HepG2 (cell line): ENCODE measurements around the gene CYP2W1. TPM values are rescaled to one million over a fixed set of nuclear protein-coding genes. Genes with fewer than 3 reads are reported as not detected.

Experiments used
- ATAC-seq: fragments of 200-7000 bp; cut with Tn5 transposase; 3 replicates; pipeline ENCODE4 v1.9.1; 2020; ENCODE audit warnings: mild to moderate bottlenecking, moderate library complexity
- BruUV-seq: library from RNA; stranded (reverse); fragments of 400-500 nt; replicated peaks from 2 replicates; lab custom pipeline; 2021; lab: Mats Ljungman, UMichigan
- CTCF ChIA-PET: fragments of 300-600 bp; formaldehyde crosslinking; extraction: SDS; loops from one replicate; lab custom pipeline; 2021; ENCODE audit warnings: low total read pairs, inconsistent platforms, low intra/inter-chr PET ratio; lab: Yijun Ruan, JAX
- POLR2A ChIA-PET: fragments of 350-600 bp; sonication (Branson Sonifier 250); formaldehyde crosslinking; loops from one replicate; lab custom pipeline; 2020; ENCODE audit warnings: antibody characterized with exemption, inconsistent platforms; lab: Yijun Ruan, JAX
- DNase-seq: peaks from one replicate; pipeline ENCODE4 v3.0.0-alpha.2; 2015; ENCODE audit warnings: low spot score
- FAIRE-seq: peaks from 3 replicates; lab custom pipeline; 2011; peaks lifted over from hg19 to GRCh38; lab: Jason Lieb, UNC
- H2AFZ ChIP-seq: one replicate; pipeline ENCODE4 v1.6.1; 2011; ENCODE audit warnings: low read length, inconsistent platforms
- H3K27ac ChIP-seq: fragments of 300-600 bp; 3 replicates; pipeline ENCODE4 v1.8.0; 2011; ENCODE audit warnings: mixed run types, mild to moderate bottlenecking, mixed read lengths, low read length, inconsistent platforms; ENCODE audit not compliant: insufficient read depth; ENCODE audit errors: extremely low read length
- H3K27me3 ChIP-seq, 2 experiments: fragments of 200-600 bp in 1 of 2; 2 replicates in 1 of 2; 3 replicates in 1 of 2; pipeline versions ENCODE4 v1.6.0 to v1.8.0; 2011; ENCODE audit warnings: low read length in 2 of 2, mild to moderate bottlenecking in 2 of 2, moderate library complexity in 2 of 2, inconsistent platforms in 1 of 2; ENCODE audit not compliant: insufficient read depth in 2 of 2, control insufficient read depth in 1 of 2
- H3K36me3 ChIP-seq, 2 experiments: fragments of 200-600 bp in 1 of 2; replicated peaks in 1 of 2; 2 replicates in 1 of 2; 3 replicates in 1 of 2; pipeline versions ENCODE4 v1.5.1 to v1.8.0; 2011; ENCODE audit warnings: low read length in 2 of 2, inconsistent platforms in 1 of 2; ENCODE audit not compliant: insufficient read depth in 2 of 2, control insufficient read depth in 1 of 2
- H3K4me1 ChIP-seq: 2 replicates; pipeline ENCODE4 v1.5.1; 2012; ENCODE audit warnings: low read length, inconsistent platforms; ENCODE audit not compliant: insufficient read depth
- H3K4me2 ChIP-seq: 2 replicates; pipeline ENCODE4 v1.6.0; 2011; ENCODE audit warnings: low read depth, low read length, inconsistent platforms
- H3K4me3 ChIP-seq, 3 experiments: fragments of 200-600 bp in 1 of 3; sonication (generic), shearing (Covaris generic) in 1 of 3; replicated peaks in 1 of 3; 2 replicates each; pipeline ENCODE4 v1.5.1; 2011 to 2016; ENCODE audit warnings: low read length in 3 of 3, inconsistent platforms in 2 of 3, low read depth in 2 of 3, mild to moderate bottlenecking in 2 of 3, control low read depth in 1 of 3, mixed read lengths in 1 of 3; ENCODE audit not compliant: insufficient read depth in 1 of 3
- H3K79me2 ChIP-seq: one replicate; pipeline ENCODE4 v1.6.1; 2011; ENCODE audit warnings: low read length, inconsistent platforms; ENCODE audit not compliant: insufficient read depth
- H3K9ac ChIP-seq: 2 replicates; pipeline ENCODE4 v1.6.0; 2011; ENCODE audit warnings: mild to moderate bottlenecking, low read depth, low read length, inconsistent platforms; ENCODE audit not compliant: insufficient read depth
- H3K9me3 ChIP-seq: 2 replicates; pipeline ENCODE4 v1.5.1; 2012; ENCODE audit warnings: mild to moderate bottlenecking, low read length
- H4K20me1 ChIP-seq: 2 replicates; pipeline ENCODE4 v1.6.0; 2011; ENCODE audit warnings: inconsistent platforms, mild to moderate bottlenecking, low read length, moderate library complexity; ENCODE audit not compliant: insufficient read depth
- CENPT ChIP-seq: sonication (generic); formaldehyde crosslinking; IDR thresholded peaks from 2 replicates; pipeline ENCODE4 v1.8.0; 2022; ENCODE audit warnings: low read depth, mild to moderate bottlenecking, moderate library complexity, missing genetic modification reagents
- CENPX ChIP-seq: sonication (generic); formaldehyde crosslinking; IDR thresholded peaks from 2 replicates; pipeline ENCODE4 v1.9.0; 2021; ENCODE audit warnings: mild to moderate bottlenecking, missing genetic modification reagents, moderate library complexity
- ETS1 ChIP-seq: sonication (generic); formaldehyde crosslinking; IDR thresholded peaks from 2 replicates; pipeline ENCODE4 v1.4.0; 2020; ENCODE audit warnings: missing genetic modification reagents
- KDM3A ChIP-seq: IDR thresholded peaks from 2 replicates; pipeline ENCODE4 v1.6.1; 2018; ENCODE audit warnings: low read depth, missing compliant biosample characterization
- KDM4B ChIP-seq: sonication (generic); formaldehyde crosslinking; IDR thresholded peaks from 2 replicates; pipeline ENCODE4 v1.4.0; 2020; ENCODE audit warnings: missing genetic modification reagents
- KLF6 ChIP-seq: IDR thresholded peaks from 2 replicates; pipeline ENCODE4 v1.8.0; 2016; ENCODE audit warnings: missing biosample characterization, missing genetic modification reagents
- MNT ChIP-seq: fragments of 450-650 bp; IDR thresholded peaks from 2 replicates; pipeline ENCODE4 v1.6.1; 2016
- POLR2AphosphoS2 ChIP-seq: IDR thresholded peaks from 2 replicates; pipeline ENCODE4 v1.6.1; 2011; ENCODE audit warnings: low read depth, low read length, improper control_type of control experiment
- PREB ChIP-seq: sonication (generic); formaldehyde crosslinking; IDR thresholded peaks from 2 replicates; pipeline ENCODE4 v1.4.0; 2020; ENCODE audit warnings: missing genetic modification reagents
- RBAK ChIP-seq: sonication (generic); formaldehyde crosslinking; IDR thresholded peaks from 2 replicates; pipeline ENCODE4 v1.5.1; 2020; ENCODE audit warnings: mild to moderate bottlenecking, missing genetic modification reagents
- TSC22D2 ChIP-seq: sonication (generic); formaldehyde crosslinking; IDR thresholded peaks from 2 replicates; pipeline ENCODE4 v1.5.1; 2020; ENCODE audit warnings: missing genetic modification reagents, mild to moderate bottlenecking, borderline replicate concordance
- YEATS2 ChIP-seq: sonication (generic); formaldehyde crosslinking; IDR thresholded peaks from 2 replicates; pipeline ENCODE4 v1.4.0; 2020; ENCODE audit warnings: missing genetic modification reagents, borderline replicate concordance
- YY1 ChIP-seq: IDR thresholded peaks from 2 replicates; pipeline ENCODE4 v1.6.1; 2011; ENCODE audit warnings: low read length, low read depth, moderate library complexity, mild to moderate bottlenecking; ENCODE audit not compliant: insufficient read depth, insufficient replicate concordance
- ZNF414 ChIP-seq: sonication (generic); formaldehyde crosslinking; IDR thresholded peaks from 2 replicates; pipeline ENCODE4 v1.5.0; 2020; ENCODE audit warnings: missing genetic modification reagents
- ZNF562 ChIP-seq: sonication (generic); formaldehyde crosslinking; IDR thresholded peaks from 2 replicates; pipeline ENCODE4 v1.8.0; 2022; ENCODE audit warnings: missing genetic modification reagents, borderline replicate concordance
- ZNF619 ChIP-seq: sonication (generic); formaldehyde crosslinking; IDR thresholded peaks from 2 replicates; pipeline ENCODE4 v1.4.0; 2020; ENCODE audit warnings: mild to moderate bottlenecking, missing genetic modification reagents
- ZNF782 ChIP-seq: sonication (generic); formaldehyde crosslinking; IDR thresholded peaks from 2 replicates; pipeline ENCODE4 v1.4.0; 2020; ENCODE audit warnings: missing genetic modification reagents, mild to moderate bottlenecking, borderline replicate concordance
- ZNF792 ChIP-seq: IDR thresholded peaks from 2 replicates; pipeline ENCODE4 v1.6.1; 2016
- ZSCAN29 ChIP-seq: sonication (generic); formaldehyde crosslinking; conservative IDR thresholded peaks from 2 replicates; pipeline ENCODE4 v1.4.0; 2020; ENCODE audit warnings: mild to moderate bottlenecking, missing genetic modification reagents
- whole genome bisulfite sequencing: methylation state at CpG from one replicate; pipeline ENCODE4 v1.1.6; 2017; ENCODE audit warnings: low lambda C conversion rate; 5-methylcytosine and 5-hydroxymethylcytosine counted together
- in situ Hi-C: cut with HindIII; loops from 2 replicates; pipeline ENCODE4 v1.10.0; 2017; ENCODE audit warnings: low pct_unique_long_range_greater_than_20kb; ENCODE audit not compliant: extremely low pct_ligation_motif_present
- intact Hi-C: fragments of 100-400 bp; cut with micrococcal nuclease; formaldehyde crosslinking; loops from one replicate; pipeline ENCODE4 v1.10.0; 2022; ENCODE audit not compliant: unreplicated experiment
- polyA plus RNA-seq, 8 experiments: library from polyadenylated mRNA; depleted of rRNA in 3 of 8; stranded (reverse) in 7 of 8; unstranded in 1 of 8; fragments of >200 nt; fragmentation: Illumina TruSeq in 4 of 8; extraction: Trizol in 4 of 8; gene quantifications; 2 replicates each; pipeline versions ENCODE4 v1.2.1 to v1.2.3, GENCODE V29; 2011 to 2016; ENCODE audit warnings: low read depth in 4 of 8, missing spikeins in 1 of 8, mixed read lengths in 1 of 8; ENCODE audit not compliant: insufficient read depth in 1 of 8
- total RNA-seq, 5 experiments: library from RNA; depleted of rRNA; stranded (reverse); fragments of >200 nt; fragmentation: Illumina TruSeq; extraction: Trizol; gene quantifications; 2 replicates each; pipeline ENCODE4 v1.2.3, GENCODE V29; 2016; ENCODE audit warnings: low read depth in 1 of 5

The CYP2W1 gene
- total and polyA plus RNA-seq, 2 of the 13 experiments (the other 11 are each of a cell fraction or from before 2014, with no cell fraction given): 19.5 to 31.7 TPM

GRCh38 chr7:985127-985416 is 2.1 kb downstream of the CYP2W1 start:
- Histone ChIP-seq H3K9ac (no peak overlapping the region), H3K79me2 (peaks cover 30% of the 10 kb centered on the region), H4K20me1 (no peaks in the 10 kb centered on the region), H3K27ac (no peak overlapping the region), H3K4me1 (peaks cover 60% of the 10 kb centered on the region), H2AFZ (no peak overlapping the region), H3K36me3 (peaks cover 9 to 16% of the 10 kb centered on the region in 2 experiments; a peak in 3 of 5 replicates), H3K27me3 (no peaks in the 10 kb centered on the region), H3K9me3 (no peaks in the 10 kb centered on the region), H3K4me3 (no peak overlapping the region; a peak in 1 of 6 replicates), H3K4me2 (peak overlapping the region; percentile 98; the same call in 1 of the 2 replicates)
- POLR2A ChIA-PET: interaction anchor here (1.1 to 6.1 kb wide), 4 partner anchors 8 to 27 kb away, joined by 3 to 97 read pairs (median 7); partner anchors contain the start of gene COX19
- FAIRE-seq: no peak
- CTCF ChIA-PET: no interaction called here
- ATAC-seq: no peak
- no peak for DNase-seq
- intact Hi-C loops (no loop called here), in situ Hi-C loops (no loop called here)
- TF ChIP-seq KDM3A (no peak), ZSCAN29 (CRISPR knock-in tag) (no peak), YEATS2 (CRISPR knock-in tag) (no peak), ZNF414 (no peak), ZNF792 (CRISPR knock-in tag) (no peak), ZNF562 (CRISPR knock-in tag) (no peak), POLR2AphosphoS2 (no peak), KLF6 (no peak), CENPX (CRISPR knock-in tag) (no peak), TSC22D2 (CRISPR knock-in tag) (no peak), ZNF619 (CRISPR knock-in tag) (no peak), RBAK (CRISPR knock-in tag) (no peak), MNT (no peak), CENPT (CRISPR knock-in tag) (no peak), KDM4B (CRISPR knock-in tag) (no peak), ETS1 (CRISPR knock-in tag) (no peak), YY1 (no peak), ZNF782 (no peak), PREB (CRISPR knock-in tag) (no peak)
- 89% methylated on average over 10 of the region's 16 CpGs for WGBS
- no TSS peak for BruUV-seq
